BLaER1 (cell line): ENCODE measurements around the gene SYT7.

ENCODE experiments used
- H3K27ac ChIP-seq: shearing (Covaris generic); formaldehyde crosslinking; 2 replicates; pipeline ENCODE4 v1.8.1; 2022
- H3K27me3 ChIP-seq: shearing (Covaris generic); formaldehyde crosslinking; 2 replicates; pipeline ENCODE4 v1.8.1; 2022
- H3K36me3 ChIP-seq: shearing (Covaris generic); formaldehyde crosslinking; 2 replicates; pipeline ENCODE4 v1.8.1; 2022
- H3K4me1 ChIP-seq: shearing (Covaris generic); formaldehyde crosslinking; 2 replicates; pipeline ENCODE4 v1.8.1; 2022
- H3K4me2 ChIP-seq: shearing (Covaris generic); formaldehyde crosslinking; 2 replicates; pipeline ENCODE4 v1.8.1; 2022
- H3K4me3 ChIP-seq: shearing (Covaris generic); formaldehyde crosslinking; 2 replicates; pipeline ENCODE4 v1.8.1; 2022
- H3K9ac ChIP-seq: shearing (Covaris generic); formaldehyde crosslinking; 2 replicates; pipeline ENCODE4 v1.8.1; 2022
- H3K9me3 ChIP-seq: shearing (Covaris generic); formaldehyde crosslinking; 2 replicates; pipeline ENCODE4 v1.8.1; 2022
- H4K20me1 ChIP-seq: shearing (Covaris generic); formaldehyde crosslinking; 2 replicates; pipeline ENCODE4 v1.8.1; 2022
- Cebpa-rat ChIP-seq: shearing (Covaris generic); IDR thresholded peaks from 2 replicates; pipeline ENCODE4 v1.8.1; 2022

Gene SYT7

GRCh38 chr11:61491736-61492395, 89.0 kb downstream of the SYT7 start:
- TF ChIP-seq Cebpa-rat, result no peak
- no peak overlapping the region for H3K4me2 ChIP-seq

GRCh38 chr11:61489833-61490721, 90.8 kb downstream of the SYT7 start:
- H3K27ac ChIP-seq, result 0 out of 2 replicates have a peak overlapping the region, but pooled peaks have one; percentile 13
- H3K4me2 ChIP-seq, result peak overlapping the region; percentile 61
- H3K4me1 ChIP-seq, result peaks cover 49% of the 10 kb centered on the region

More at GRCh38 chr11:61491736-61492395, 89.0 kb downstream of the SYT7 start:
- Histone ChIP-seq H3K9me3 (no peaks in the 10 kb centered on the region), H3K9ac (no peak overlapping the region), H3K36me3 (no peaks in the 10 kb centered on the region), H3K4me3 (no peak overlapping the region), H3K4me1 (peaks cover 43% of the 10 kb centered on the region), H4K20me1 (no peaks in the 10 kb centered on the region), H3K27ac (no peak overlapping the region), H3K27me3 (no peaks in the 10 kb centered on the region)

GRCh38 chr11:61488651-61489291, 92.1 kb downstream of the SYT7 start:
- TF ChIP-seq Cebpa-rat, result no peak
- peaks cover 49% of the 10 kb centered on the region for H3K4me1 ChIP-seq
- no peaks in the 10 kb centered on the region for H4K20me1 ChIP-seq
- H3K27me3 ChIP-seq, result no peaks in the 10 kb centered on the region
- no peak overlapping the region for H3K4me3 ChIP-seq
- H3K4me2 ChIP-seq, result peak overlapping the region; percentile 61
- no peak overlapping the region for H3K9ac ChIP-seq
- no peaks in the 10 kb centered on the region for H3K9me3 ChIP-seq
- H3K36me3 ChIP-seq, result no peaks in the 10 kb centered on the region
- peak overlapping the region; percentile 41; the same call in 1 of the 2 replicates for H3K27ac ChIP-seq

More at GRCh38 chr11:61489833-61490721, 90.8 kb downstream of the SYT7 start:
- Histone ChIP-seq H3K4me3 (no peak overlapping the region), H3K36me3 (no peaks in the 10 kb centered on the region), H4K20me1 (no peaks in the 10 kb centered on the region), H3K9ac (peak overlapping the region; percentile 26; the same call in 1 of the 2 replicates), H3K9me3 (no peaks in the 10 kb centered on the region), H3K27me3 (no peaks in the 10 kb centered on the region)
- no peak for TF ChIP-seq Cebpa-rat

- Histone ChIP-seq H3K4me3 (no peak overlapping the region), H3K27me3 (no peaks in the 10 kb centered on the region), H3K27ac (no peak overlapping the region), H3K4me2 (no peak overlapping the region), H3K4me1 (peaks cover 52% of the 10 kb centered on the region), H3K9me3 (no peaks in the 10 kb centered on the region), H4K20me1 (0 out of 2 replicates have a peak, but pooled peaks cover 2% of the 10 kb centered on the region), H3K9ac (no peak overlapping the region), H3K36me3 (no peaks in the 10 kb centered on the region)
- no peak for TF ChIP-seq Cebpa-rat
These were observed 93.4 kb downstream of the SYT7 start for GRCh38 chr11:61487342-61488025.

- Histone ChIP-seq H3K27me3 (no peaks in the 10 kb centered on the region), H3K36me3 (no peaks in the 10 kb centered on the region), H3K4me3 (no peak overlapping the region), H3K27ac (no peak overlapping the region), H3K9ac (no peak overlapping the region), H4K20me1 (peaks cover 7% of the 10 kb centered on the region), H3K4me1 (peaks cover 59% of the 10 kb centered on the region), H3K4me2 (no peak overlapping the region), H3K9me3 (no peaks in the 10 kb centered on the region)
- TF ChIP-seq Cebpa-rat, result no peak
These were observed 94.1 kb downstream of the SYT7 start for GRCh38 chr11:61486779-61487178.

GRCh38 chr11:61486011-61486620, 94.8 kb downstream of the SYT7 start:
- H4K20me1 ChIP-seq, result peaks cover 14% of the 10 kb centered on the region
- 0 out of 2 replicates have a peak overlapping the region, but pooled peaks have one; percentile 3 for H3K4me2 ChIP-seq
- H3K27me3 ChIP-seq, result no peaks in the 10 kb centered on the region
- peaks cover 59% of the 10 kb centered on the region for H3K4me1 ChIP-seq
- H3K27ac ChIP-seq, result no peak overlapping the region
- no peak for TF ChIP-seq Cebpa-rat
- H3K9me3 ChIP-seq, result no peaks in the 10 kb centered on the region
- no peak overlapping the region for H3K4me3 ChIP-seq
- H3K9ac ChIP-seq, result no peak overlapping the region
- H3K36me3 ChIP-seq, result no peaks in the 10 kb centered on the region

GRCh38 chr11:61485080-61485479, 95.8 kb downstream of the SYT7 start:
- Histone ChIP-seq H4K20me1 (peaks cover 23% of the 10 kb centered on the region), H3K27ac (no peak overlapping the region), H3K4me1 (peaks cover 58% of the 10 kb centered on the region), H3K27me3 (no peaks in the 10 kb centered on the region), H3K4me2 (no peak overlapping the region), H3K9me3 (no peaks in the 10 kb centered on the region), H3K36me3 (no peaks in the 10 kb centered on the region), H3K4me3 (no peak overlapping the region), H3K9ac (no peak overlapping the region)
- no peak for TF ChIP-seq Cebpa-rat

- H3K4me3 ChIP-seq, result no peak overlapping the region
- peaks cover 27% of the 10 kb centered on the region for H4K20me1 ChIP-seq
- H3K36me3 ChIP-seq, result no peaks in the 10 kb centered on the region
- H3K9me3 ChIP-seq, result no peaks in the 10 kb centered on the region
- H3K27ac ChIP-seq, result no peak overlapping the region
- no peak overlapping the region for H3K4me2 ChIP-seq
- no peak for TF ChIP-seq Cebpa-rat
- H3K9ac ChIP-seq, result no peak overlapping the region
- peaks cover 53% of the 10 kb centered on the region for H3K4me1 ChIP-seq
- no peaks in the 10 kb centered on the region for H3K27me3 ChIP-seq
These were observed 96.3 kb downstream of the SYT7 start for GRCh38 chr11:61484541-61484940.

- H4K20me1 ChIP-seq, result peaks cover 35% of the 10 kb centered on the region
- no peaks in the 10 kb centered on the region for H3K27me3 ChIP-seq
- no peak overlapping the region for H3K4me3 ChIP-seq
- H3K9me3 ChIP-seq, result no peaks in the 10 kb centered on the region
- H3K4me2 ChIP-seq, result peak overlapping the region; percentile 83
- H3K9ac ChIP-seq, result no peak overlapping the region
- no peak for TF ChIP-seq Cebpa-rat
- H3K27ac ChIP-seq, result no peak overlapping the region
- H3K36me3 ChIP-seq, result no peaks in the 10 kb centered on the region
- H3K4me1 ChIP-seq, result peaks cover 38% of the 10 kb centered on the region
These were observed 98.4 kb downstream of the SYT7 start for GRCh38 chr11:61482513-61482912.
